ENCODE data around the gene GOLGA6D. TPM values are rescaled to one million over a fixed set of nuclear protein-coding genes. Genes with fewer than 3 reads are reported as not detected.

GOLGA6D gene
- total and polyA plus RNA-seq, 2 of the 8 experiments (the other 6 are each of a cell fraction or from before 2014, with no cell fraction given) = 0.27 to 0.69 TPM

DNA sequence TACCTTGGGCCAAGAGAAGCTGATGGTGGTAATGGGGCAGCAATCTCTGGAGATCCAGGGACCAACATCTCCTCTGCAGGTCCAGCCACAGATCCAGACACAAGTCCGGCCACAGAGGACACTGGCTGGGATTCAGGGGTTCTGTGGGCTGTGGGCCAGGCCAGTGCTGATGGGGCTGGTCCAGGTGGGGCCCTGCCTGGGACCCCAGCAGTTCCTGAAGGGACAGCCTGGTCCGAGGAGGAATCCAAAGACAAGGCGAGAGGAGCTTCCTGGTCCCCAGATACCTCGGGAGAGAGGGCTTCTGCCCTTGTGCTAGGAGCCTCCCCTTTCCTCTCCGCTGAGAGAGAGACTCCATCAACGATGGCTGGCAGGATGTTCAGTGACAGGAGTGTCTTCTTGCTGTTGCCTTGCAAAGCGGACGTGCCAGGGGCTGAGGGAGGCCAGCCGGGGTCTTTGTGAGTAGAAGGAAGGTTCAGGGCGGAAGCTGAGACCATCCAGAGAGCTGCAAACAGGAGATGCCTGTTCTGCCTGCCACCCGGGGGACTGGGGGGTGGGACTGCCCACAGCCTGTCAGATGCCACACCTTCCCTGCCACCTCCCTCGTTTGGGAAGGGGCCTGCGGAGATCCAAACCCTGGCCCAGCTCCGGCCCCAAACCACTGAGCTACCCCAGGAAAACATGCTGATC, 49.0 kb upstream of the GOLGA6D start (continued):
- TF ChIP-seq CHD2 (IDR thresholded peaks at IDR 0.05; ENCODE audit: low read length) = no peak
- TF ChIP-seq TBP (IDR thresholded peaks at IDR 0.05; ENCODE audit: low read depth, low read length) = no peak
- TF ChIP-seq HDAC2 (IDR thresholded peaks at IDR 0.05; ENCODE audit: borderline replicate concordance in 1 of 2, low read depth in 2 of 2, low read length in 2 of 2) = no peak
- TF ChIP-seq CREB1 (IDR thresholded peaks at IDR 0.05) = no peak

Data from H1 (cell line).